ENCODE data around the gene RAD51B.

The RAD51B gene

GRCh38 chr14:68141281-68142088 is 321.9 kb downstream of the RAD51B start:
- DNase-seq (ENCODE audit: low spot score), result no peak

- no peak for DNase-seq (ENCODE audit: low spot score)
Measured at GRCh38 chr14:68143341-68143841, 323.8 kb downstream of the RAD51B start.

DNA sequence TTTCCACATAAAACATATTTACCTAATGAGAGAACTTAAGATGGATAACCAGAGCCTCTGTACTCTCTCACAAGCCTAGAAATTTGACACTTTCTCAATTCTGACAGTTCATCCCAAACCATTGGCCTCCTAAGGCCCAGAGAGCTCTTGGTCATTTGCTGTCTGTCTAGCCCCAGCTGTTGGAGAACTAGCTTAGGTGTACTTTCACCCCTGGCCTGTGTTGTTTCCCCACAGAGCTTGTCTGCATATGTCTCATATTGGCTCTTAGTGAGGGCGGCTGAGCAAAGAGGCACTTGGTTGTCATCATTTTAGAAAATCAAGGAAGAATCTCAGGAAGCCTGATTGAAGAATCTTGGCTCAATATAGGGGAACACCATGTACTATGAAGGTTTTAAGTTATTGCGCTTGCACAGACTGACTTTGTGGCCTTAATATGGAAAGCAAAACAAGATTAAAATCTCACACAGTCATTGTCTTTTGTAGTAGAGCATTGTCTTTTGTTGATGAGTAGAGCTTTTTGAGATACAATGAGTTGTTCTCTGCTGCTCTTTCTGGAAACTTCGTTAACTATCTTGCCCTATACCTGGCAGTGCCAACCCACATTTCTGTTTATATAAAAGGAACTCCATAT is 324.6 kb downstream of the RAD51B start:
- no peak for DNase-seq (ENCODE audit: low spot score)

- DNase-seq (ENCODE audit: low spot score), result no peak
Measured at GRCh38 chr14:68145036-68145435, 325.5 kb downstream of the RAD51B start.

DNA sequence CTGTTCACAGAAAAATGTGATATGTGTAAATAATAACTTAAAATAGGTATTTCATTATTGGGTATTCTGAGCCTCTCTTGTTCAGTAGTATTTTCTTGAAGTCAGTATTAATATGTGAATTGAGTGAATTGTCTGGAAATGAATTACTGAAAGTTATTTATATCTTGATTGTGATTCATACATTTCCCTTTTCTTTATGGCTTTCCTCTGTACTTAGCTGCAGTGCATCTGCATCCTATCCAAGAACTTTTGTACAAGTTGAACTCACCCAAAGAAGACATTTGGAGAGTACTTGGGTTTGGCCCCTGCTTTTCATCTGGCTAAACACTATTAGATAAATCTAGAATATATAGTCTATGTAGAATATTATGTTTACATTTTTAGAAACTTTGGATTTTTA is 326.0 kb downstream of the RAD51B start:
- no peak for DNase-seq (ENCODE audit: low spot score)

GRCh38 chr14:68146818-68147217 is 327.2 kb downstream of the RAD51B start:
- no peak for DNase-seq (ENCODE audit: low spot score)

- no peak for DNase-seq (ENCODE audit: low spot score)
Measured at GRCh38 chr14:68147303-68147702, 327.7 kb downstream of the RAD51B start.

DNA sequence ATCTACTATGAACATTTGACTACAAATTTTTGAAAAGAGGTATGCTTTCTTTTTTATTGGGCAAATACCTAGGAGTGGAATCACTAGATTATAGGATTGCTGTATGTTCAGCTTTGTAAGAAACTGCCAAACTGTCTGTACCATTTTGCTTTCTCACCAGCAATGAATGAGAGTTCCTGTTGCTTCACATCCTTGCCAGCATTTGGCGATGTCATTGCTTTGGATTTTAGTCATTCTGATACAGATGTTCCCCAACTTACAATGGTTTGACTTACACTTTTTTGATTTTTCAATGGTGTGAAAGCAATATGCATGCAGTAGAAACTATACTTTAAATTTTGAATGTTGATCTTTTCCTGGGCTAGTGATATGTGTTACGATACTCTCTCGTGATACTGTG is 328.7 kb downstream of the RAD51B start:
- DNase-seq (ENCODE audit: low spot score), result no peak

DNA sequence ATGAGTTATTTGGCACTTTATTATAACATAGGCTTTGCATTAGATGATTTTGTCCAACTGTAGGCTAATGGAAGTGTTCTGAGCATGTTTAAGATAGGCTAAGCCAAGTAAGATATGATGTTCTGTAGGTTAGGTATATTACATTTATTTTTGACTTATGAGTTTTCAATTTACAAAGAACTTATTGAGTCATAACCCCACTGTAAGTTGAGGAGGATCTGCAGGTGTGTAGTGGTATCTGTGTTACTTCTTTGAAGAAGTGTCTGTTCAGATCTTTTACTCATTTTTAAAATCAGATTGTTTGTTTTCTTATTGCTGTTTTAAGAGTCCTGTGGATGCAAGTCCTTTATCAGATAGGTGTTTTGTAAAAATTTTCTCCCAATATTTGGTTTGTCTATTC is 329.2 kb downstream of the RAD51B start:
- DNase-seq (ENCODE audit: low spot score), result no peak

- no peak for DNase-seq (ENCODE audit: low spot score)
Measured at GRCh38 chr14:68153275-68153674, 333.7 kb downstream of the RAD51B start.

DNA sequence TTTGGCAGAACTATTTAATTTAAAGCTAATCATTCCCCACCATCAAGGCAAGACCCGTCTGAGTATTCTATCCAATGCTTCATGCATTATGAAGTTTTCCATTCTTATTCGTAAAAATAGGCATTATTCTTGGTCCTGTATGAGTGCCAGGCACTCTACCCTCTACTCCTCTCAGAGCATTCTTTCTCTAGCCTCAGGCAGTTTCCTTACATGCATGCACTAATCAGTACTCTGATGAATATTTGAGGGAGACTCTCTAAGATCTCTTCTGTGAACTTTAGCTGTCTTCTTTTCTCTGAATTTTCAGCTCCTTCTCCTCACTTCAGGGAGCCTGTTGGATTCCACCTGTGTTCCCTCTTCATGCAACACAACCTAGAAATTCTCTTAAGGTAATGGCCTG is 334.7 kb downstream of the RAD51B start:
- no peak for DNase-seq (ENCODE audit: low spot score)

DNA sequence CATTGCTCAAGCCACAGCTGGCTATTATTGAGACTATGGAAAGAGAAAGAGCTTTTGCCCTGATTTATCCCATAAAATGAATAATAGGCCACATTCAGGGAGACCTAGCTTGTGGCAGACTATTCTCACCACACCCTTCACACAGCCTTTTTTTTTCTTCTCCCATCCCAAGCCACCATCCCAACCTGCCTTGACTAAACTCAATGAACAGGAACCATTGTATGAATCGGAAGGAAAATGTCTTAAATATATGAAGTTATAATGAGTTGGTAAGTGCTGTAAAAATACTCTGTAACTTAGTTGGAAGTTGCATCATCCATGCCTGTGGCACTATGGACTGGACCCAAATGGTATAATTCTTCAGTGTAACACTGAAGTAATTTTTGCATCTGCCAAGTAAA is 338.4 kb downstream of the RAD51B start:
- no peak for DNase-seq (ENCODE audit: low spot score)

GRCh38 chr14:68158640-68159039 is 339.1 kb downstream of the RAD51B start:
- DNase-seq (ENCODE audit: low spot score), result no peak

DNA sequence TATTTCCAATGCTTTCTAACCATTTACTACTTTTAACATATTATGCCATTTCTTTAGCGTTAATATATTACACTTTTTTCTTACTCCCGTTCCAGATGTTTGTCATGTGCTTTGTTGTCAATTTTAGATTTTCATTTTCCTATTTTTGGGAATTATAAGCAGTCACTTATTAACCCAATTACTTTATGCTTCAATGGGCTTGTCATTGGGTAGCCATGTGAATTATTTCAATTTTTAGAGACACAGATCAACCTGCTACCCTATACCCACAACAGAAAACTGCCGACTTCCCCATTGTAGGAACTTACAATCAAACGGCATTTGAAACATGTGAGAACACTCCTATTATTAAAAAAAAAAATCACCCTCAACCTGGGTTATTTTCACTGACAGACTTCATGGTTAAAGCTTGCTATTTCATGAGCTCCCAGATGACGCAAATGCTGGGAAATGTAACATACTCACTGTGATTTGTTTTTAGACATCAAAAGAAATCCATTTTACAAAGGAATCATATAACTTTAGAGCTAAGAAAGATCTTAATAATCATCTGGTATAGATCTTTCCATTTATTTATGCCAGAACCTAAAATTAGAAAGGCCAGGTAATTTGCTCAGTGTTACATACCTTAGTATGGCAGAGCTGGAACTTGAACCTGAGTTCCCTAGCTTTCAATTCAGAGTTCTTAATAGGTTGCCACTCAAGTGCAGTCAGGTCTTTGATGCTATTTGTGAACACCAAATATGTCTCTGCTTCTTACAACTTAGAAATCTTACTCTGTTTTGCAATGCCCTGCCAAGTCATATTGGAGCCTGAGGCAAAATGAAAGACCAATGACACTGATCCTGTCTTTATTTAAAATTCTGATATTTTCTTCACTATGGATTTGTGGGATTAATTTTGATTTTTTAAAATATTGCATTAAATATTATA is 340.4 kb downstream of the RAD51B start:
- no peak for DNase-seq (ENCODE audit: low spot score)

DNA sequence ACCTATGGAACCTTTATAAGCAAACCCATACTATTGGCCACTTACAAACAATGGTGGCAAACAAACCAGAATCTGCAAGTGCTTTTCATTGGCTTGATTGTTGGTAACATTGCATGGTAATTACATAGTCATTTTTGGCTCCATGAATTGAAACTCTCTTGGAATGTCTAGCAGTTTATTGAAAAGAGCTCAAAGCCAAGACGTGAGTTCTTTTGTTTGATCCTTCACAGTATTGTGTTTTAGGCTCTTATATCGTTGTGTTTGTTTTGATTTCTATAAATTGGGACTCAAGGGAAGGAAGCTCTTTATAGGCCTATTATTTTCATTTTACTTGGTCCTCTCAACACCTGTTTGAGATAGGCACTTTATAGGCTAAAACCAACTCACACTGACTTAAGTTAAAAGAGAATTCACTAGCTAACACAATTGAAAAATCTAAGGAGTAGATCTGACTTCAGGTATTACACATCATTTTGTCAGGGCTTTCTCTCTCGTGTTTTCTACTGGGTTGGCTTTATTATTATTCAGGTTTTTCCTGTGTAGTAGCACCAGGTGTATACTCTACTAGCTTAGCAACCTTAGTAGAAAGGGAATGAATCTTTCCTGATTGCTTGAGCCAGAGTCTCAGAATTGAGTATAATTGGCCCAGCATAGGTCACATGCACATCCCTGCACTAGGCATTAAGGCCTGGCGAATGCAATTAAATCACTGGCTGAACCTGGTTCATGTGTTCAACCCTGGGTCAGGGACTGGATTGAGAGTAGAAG is 341.4 kb downstream of the RAD51B start:
- DNase-seq (ENCODE audit: low spot score), result no peak

- DNase-seq (ENCODE audit: low spot score), result no peak
Measured at GRCh38 chr14:68162887-68163286, 343.3 kb downstream of the RAD51B start.

- DNase-seq (ENCODE audit: low spot score), result no peak
Measured at GRCh38 chr14:68164711-68165113, 345.1 kb downstream of the RAD51B start.

DNA sequence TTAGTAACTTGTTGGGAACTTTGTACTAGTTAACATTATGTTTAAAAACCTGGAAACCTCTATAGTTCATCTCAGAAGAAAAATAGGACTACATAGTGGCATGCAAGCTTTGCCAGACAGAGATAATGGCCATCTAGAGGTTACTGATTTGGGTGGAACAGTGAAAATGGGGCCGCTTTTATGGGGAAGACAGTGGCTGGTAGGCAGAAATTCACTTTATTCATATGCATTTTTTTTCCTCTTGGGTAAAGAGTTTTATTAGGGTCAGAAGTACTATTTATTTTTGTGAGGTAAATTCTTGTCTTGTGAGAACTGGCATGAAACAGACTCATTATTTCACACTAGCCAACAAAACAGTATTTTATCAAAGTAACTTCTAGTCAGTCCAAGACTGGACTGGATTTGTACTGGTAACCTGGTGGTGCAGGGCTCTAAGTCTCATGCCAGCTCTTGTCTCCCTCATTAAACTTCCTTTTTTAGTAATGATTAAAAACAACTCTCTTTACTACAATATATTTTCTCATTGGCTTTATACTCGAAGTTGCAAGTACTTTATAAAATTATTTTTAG is 345.8 kb downstream of the RAD51B start:
- DNase-seq (ENCODE audit: low spot score), result no peak

GRCh38 chr14:68166731-68167382 is 347.3 kb downstream of the RAD51B start:
- no peak for DNase-seq (ENCODE audit: low spot score)

DNA sequence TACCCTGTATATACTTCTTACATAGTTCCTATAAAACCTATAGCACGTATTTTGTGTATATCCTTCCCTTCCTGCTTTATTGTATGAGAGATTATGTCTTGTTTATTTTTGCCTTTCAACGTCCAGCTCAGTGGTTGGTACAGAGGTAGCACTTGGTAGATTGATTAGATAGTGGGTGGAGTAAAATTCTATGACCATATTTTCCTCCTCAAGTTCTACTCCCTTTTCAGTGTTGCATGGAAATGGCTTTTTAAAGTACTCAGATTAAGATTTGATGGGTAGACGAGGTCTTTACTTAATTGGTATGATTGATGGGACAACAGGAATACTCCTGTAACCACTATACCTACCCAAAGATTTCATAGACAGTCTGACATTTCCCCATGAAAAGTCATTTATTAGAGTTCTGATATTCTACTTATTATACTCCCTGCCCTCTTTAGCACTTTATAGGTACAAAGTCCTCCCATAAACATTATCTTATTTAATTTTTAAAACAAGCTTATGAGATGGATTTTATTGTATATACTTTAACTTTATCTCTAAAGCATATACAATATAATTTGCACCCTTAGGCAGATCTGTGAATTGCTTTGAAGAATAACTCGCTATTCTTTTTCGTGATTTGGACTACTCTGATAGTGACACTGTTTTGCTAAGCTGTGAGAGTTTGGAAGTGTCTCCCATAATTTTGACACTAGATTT is 348.0 kb downstream of the RAD51B start:
- DNase-seq (ENCODE audit: low spot score), result no peak

Measured in SK-N-DZ (cell line).